CD4-positive, alpha-beta T cell (primary cell): ENCODE data around the gene IQSEC1. TPM values are rescaled to one million over a fixed set of nuclear protein-coding genes. Genes with fewer than 3 reads are reported as not detected.

Experiments used
- ATAC-seq: fragments of 200-7000 bp; cut with Tn5 transposase; one replicate; pipeline ENCODE4 v1.10.0; 2022; ENCODE audit warnings: mild to moderate bottlenecking; ENCODE audit not compliant: poor library complexity
- CTCF ChIA-PET: fragments of 350-600 bp; sonication (Branson Sonifier 250); formaldehyde crosslinking; loops from one replicate; lab custom pipeline; 2021; ENCODE audit warnings: antibody characterized with exemption, inconsistent platforms; lab: Charles Lee
- POLR2A ChIA-PET: fragments of 350-600 bp; sonication (Branson Sonifier 250); formaldehyde crosslinking; loops from one replicate; lab custom pipeline; 2021; ENCODE audit warnings: antibody characterized with exemption, inconsistent platforms; lab: Charles Lee
- DNase-seq, 14 experiments: peaks; one replicate each; pipeline ENCODE4 v3.0.0-alpha.2; 2013 to 2020; ENCODE audit warnings: mixed read lengths in 2 of 14
- H3K27ac ChIP-seq, 2 donors: one replicate each; pipeline versions ENCODE4 v1.5.1 to v1.7.0; 2013; ENCODE audit warnings: low read length in 2 of 2, low read depth in 1 of 2, mild to moderate bottlenecking in 1 of 2
- H3K27me3 ChIP-seq, 2 experiments: 1 replicate in 1 of 2; 2 replicates in 1 of 2; pipeline versions ENCODE4 v1.6.1 to v1.7.0; 2013; ENCODE audit warnings: low read length in 2 of 2, control low read depth in 1 of 2, mild to moderate bottlenecking in 1 of 2, moderate library complexity in 1 of 2; ENCODE audit not compliant: insufficient read depth in 2 of 2, control insufficient read depth in 1 of 2
- H3K36me3 ChIP-seq: one replicate; pipeline ENCODE4 v1.6.1; 2013; ENCODE audit warnings: low read length, control low read depth; ENCODE audit not compliant: insufficient read depth
- H3K4me1 ChIP-seq: one replicate; pipeline ENCODE4 v1.6.1; 2013; ENCODE audit warnings: low read length, control low read depth; ENCODE audit not compliant: insufficient read depth
- H3K4me3 ChIP-seq: one replicate; pipeline ENCODE4 v1.5.1; 2013; ENCODE audit warnings: mild to moderate bottlenecking, low read length, moderate library complexity
- H3K9me3 ChIP-seq, 2 experiments: 1 replicate in 1 of 2; 2 replicates in 1 of 2; pipeline versions ENCODE4 v1.6.1 to v1.7.0; 2013; ENCODE audit warnings: low read length in 2 of 2, mild to moderate bottlenecking in 2 of 2, control low read depth in 1 of 2, moderate library complexity in 1 of 2; ENCODE audit not compliant: control insufficient read depth in 1 of 2, insufficient read depth in 1 of 2
- H3K27ac Mint-ChIP-seq: one replicate; pipeline ENCODE4 v1.8.0; 2020; ENCODE audit warnings: mixed read lengths
- H3K27me3 Mint-ChIP-seq: one replicate; pipeline ENCODE4 v1.8.0; 2021; ENCODE audit warnings: mixed read lengths
- H3K36me3 Mint-ChIP-seq: one replicate; pipeline ENCODE4 v1.8.0; 2021; ENCODE audit warnings: low read depth, mixed read lengths
- H3K4me1 Mint-ChIP-seq: one replicate; pipeline ENCODE4 v1.8.0; 2021; ENCODE audit warnings: low read depth, mixed read lengths
- H3K4me3 Mint-ChIP-seq: one replicate; pipeline ENCODE4 v1.8.0; 2020; ENCODE audit warnings: mild to moderate bottlenecking, mixed read lengths
- H3K9me3 Mint-ChIP-seq: one replicate; pipeline ENCODE4 v1.8.0; 2020; ENCODE audit warnings: mixed read lengths
- intact Hi-C, 2 experiments: fragments of 100-400 bp; cut with DNase I in 1 of 2; cut with micrococcal nuclease in 1 of 2; formaldehyde crosslinking; loops; one replicate each; pipeline versions ENCODE4 v1.15.1 to v1.9.0; 2023 to 2025; cut with DNase I, micrococcal nuclease
- total RNA-seq, 174 experiments: library from RNA in 2 of 174; stranded (reverse) in 2 of 174; gene quantifications; one replicate each; pipeline ENCODE4 v1.2.3 and lab custom pipeline; 2021 to 2026
- TF ChIP-seq, protein P1 (sequence below): fragments of 200-600 bp; IDR thresholded peaks from one replicate; pipeline ENCODE4 v1.8.0; 2022; ENCODE audit warnings: antibody characterized with exemption, mild to moderate bottlenecking

IQSEC1 gene
- total RNA-seq, 2 experiments from 2014 or later = 102 to 108 TPM

DNA sequence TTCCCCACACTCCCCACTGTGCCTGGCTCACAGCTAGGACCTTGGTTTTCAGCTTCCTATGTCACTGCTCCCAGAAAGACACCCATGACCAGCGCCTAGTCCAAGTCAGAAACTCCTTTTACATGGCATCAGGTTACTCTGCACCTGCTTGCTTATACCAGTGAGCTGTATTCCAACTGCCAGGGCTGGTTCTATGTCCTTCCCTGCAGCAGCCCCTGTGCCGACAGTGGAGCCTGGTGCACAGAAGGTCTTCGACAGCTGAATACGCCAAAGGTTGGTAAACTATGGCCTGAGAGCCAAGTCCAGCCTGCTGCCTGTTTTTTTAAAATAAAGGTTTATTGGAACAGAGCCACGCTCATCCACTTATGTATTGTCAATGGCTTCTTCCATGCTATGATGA is 102.5 kb downstream of the IQSEC1 start:
- Mint-ChIP-seq H3K27ac (peak overlapping the region; percentile 26), H3K27me3 (no peaks in the 10 kb centered on the region), H3K36me3 (peaks cover 30% of the 10 kb centered on the region), H3K4me1 (peaks cover 68% of the 10 kb centered on the region), H3K4me3 (no peak overlapping the region), H3K9me3 (no peaks in the 10 kb centered on the region)
- ATAC-seq (no peak), DNase-seq (no peak)
- peaks cover 52% of the 10 kb centered on the region for H3K4me1 ChIP-seq
- H3K27ac ChIP-seq = no peak overlapping the region
- no peak overlapping the region for H3K4me3 ChIP-seq
- no peaks in the 10 kb centered on the region for H3K9me3 ChIP-seq
- CTCF ChIA-PET = interaction anchor here (1.4 kb wide), 1 partner anchor 24 kb away, joined by 5 read pairs; no protein-coding TSS in a partner anchor
- intact Hi-C loops = no loop called here
- no peaks in the 10 kb centered on the region for H3K27me3 ChIP-seq
- H3K36me3 ChIP-seq = peaks cover 22% of the 10 kb centered on the region
- TF ChIP-seq, protein P1, sequence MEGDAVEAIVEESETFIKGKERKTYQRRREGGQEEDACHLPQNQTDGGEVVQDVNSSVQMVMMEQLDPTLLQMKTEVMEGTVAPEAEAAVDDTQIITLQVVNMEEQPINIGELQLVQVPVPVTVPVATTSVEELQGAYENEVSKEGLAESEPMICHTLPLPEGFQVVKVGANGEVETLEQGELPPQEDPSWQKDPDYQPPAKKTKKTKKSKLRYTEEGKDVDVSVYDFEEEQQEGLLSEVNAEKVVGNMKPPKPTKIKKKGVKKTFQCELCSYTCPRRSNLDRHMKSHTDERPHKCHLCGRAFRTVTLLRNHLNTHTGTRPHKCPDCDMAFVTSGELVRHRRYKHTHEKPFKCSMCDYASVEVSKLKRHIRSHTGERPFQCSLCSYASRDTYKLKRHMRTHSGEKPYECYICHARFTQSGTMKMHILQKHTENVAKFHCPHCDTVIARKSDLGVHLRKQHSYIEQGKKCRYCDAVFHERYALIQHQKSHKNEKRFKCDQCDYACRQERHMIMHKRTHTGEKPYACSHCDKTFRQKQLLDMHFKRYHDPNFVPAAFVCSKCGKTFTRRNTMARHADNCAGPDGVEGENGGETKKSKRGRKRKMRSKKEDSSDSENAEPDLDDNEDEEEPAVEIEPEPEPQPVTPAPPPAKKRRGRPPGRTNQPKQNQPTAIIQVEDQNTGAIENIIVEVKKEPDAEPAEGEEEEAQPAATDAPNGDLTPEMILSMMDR = no peak
- POLR2A ChIA-PET = no interaction called here

DNA sequence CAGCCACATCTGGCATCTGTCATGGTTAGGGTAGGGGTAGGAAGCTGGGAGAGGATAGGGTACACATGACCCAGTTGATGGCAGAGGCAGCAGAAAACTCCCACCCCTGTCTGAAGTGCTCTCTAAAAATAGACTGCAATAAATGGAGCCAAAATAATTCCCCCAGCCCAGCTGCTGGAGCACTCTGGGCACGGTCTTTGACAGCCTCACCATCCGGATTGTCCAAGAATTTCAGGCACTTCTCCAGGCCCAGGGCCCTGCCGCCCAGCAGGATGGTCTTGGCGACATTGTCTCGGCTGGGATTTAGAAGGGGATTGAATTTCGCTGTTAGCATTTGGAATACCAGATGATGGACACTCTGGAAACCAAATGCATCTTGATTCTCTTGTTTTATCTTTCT is 103.7 kb downstream of the IQSEC1 start:
- DNase-seq = no peak
- TF ChIP-seq, protein P1 = no peak
- Histone ChIP-seq H3K36me3 (peaks cover 15% of the 10 kb centered on the region), H3K4me3 (no peak overlapping the region), H3K4me1 (peaks cover 58% of the 10 kb centered on the region), H3K27ac (no peak overlapping the region), H3K9me3 (no peaks in the 10 kb centered on the region), H3K27me3 (no peaks in the 10 kb centered on the region)
- Mint-ChIP-seq H3K27me3 (no peaks in the 10 kb centered on the region), H3K36me3 (peaks cover 26% of the 10 kb centered on the region), H3K9me3 (no peaks in the 10 kb centered on the region), H3K27ac (peak overlapping the region; percentile 26), H3K4me1 (peaks cover 70% of the 10 kb centered on the region), H3K4me3 (peak overlapping the region; percentile 16)
- no peak for ATAC-seq
- CTCF ChIA-PET = interaction anchor here (0.7 kb wide), 1 partner anchor 15 kb away, joined by 3 read pairs; no protein-coding TSS in a partner anchor
- intact Hi-C loops = loop anchor here in 1 of 2 experiments (2.0 to 10.0 kb wide), 7 partner anchors 25 to 511 kb away; partner anchors contain the start of genes HDAC11, MKRN2, RAF1 and RPL32
- POLR2A ChIA-PET = interaction anchor here (0.8 to 1.2 kb wide), 2 partner anchors 9 to 23 kb away, joined by 3 read pairs; no protein-coding TSS in a partner anchor

DNA sequence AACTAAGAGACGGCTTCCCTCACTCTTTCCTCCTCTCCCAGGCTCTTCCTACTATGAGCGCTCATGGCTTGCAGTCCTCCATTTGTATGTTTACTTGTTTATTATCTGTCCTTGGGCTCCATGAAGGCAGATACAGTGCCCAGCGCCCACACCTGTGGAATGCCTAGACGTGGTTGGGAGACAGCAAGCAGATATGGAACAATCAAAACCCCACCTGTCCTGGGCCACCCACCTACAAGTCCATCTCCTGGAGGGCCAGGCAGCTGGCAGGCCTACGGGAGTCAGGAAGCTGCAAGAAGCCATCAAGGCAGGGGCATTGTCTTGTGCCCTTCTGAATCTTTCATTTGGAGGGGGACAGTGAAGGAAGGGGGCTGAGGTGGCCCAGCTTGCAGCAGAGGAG is 104.7 kb downstream of the IQSEC1 start:
- TF ChIP-seq, protein P1 = no peak
- peaks cover 58% of the 10 kb centered on the region for H3K4me1 ChIP-seq
- peak overlapping the region; percentile 80 for H3K4me3 Mint-ChIP-seq
- no peak for ATAC-seq
- ChIA-PET POLR2A (interaction anchor here (1.2 kb wide), 1 partner anchor 24 kb away, joined by 3 read pairs; no protein-coding TSS in a partner anchor), CTCF (interaction anchor here (0.9 to 2.0 kb wide), 2 partner anchors 15 to 27 kb away, joined by 3 to 12 read pairs; no protein-coding TSS in a partner anchor)
- H3K4me1 Mint-ChIP-seq = peaks cover 76% of the 10 kb centered on the region
- H3K4me3 ChIP-seq = no peak overlapping the region
- intact Hi-C loops = loop anchor here in 1 of 2 experiments (2.0 to 10.0 kb wide), 7 partner anchors 26 to 512 kb away; partner anchors contain the start of genes HDAC11, MKRN2, RAF1 and RPL32
- H3K36me3 ChIP-seq = peaks cover 7% of the 10 kb centered on the region
- no peak overlapping the region for H3K27ac ChIP-seq
- H3K9me3 Mint-ChIP-seq = no peaks in the 10 kb centered on the region
- no peak for DNase-seq
- H3K27me3 ChIP-seq = no peaks in the 10 kb centered on the region
- H3K36me3 Mint-ChIP-seq = peaks cover 30% of the 10 kb centered on the region
- peak overlapping the region; percentile 67 for H3K27ac Mint-ChIP-seq
- no peaks in the 10 kb centered on the region for H3K9me3 ChIP-seq
- no peaks in the 10 kb centered on the region for H3K27me3 Mint-ChIP-seq
